GM10248 (cell line): ENCODE data around the gene ULK3.
A peak's percentile ranks its signal among the peaks of the same experiment; 100 is the strongest.

Experiments
- CTCF ChIA-PET: fragments of 300-600 bp; sonication (Branson Sonifier 250); formaldehyde crosslinking; extraction: SDS; loops from one replicate; lab custom pipeline; 2021; ENCODE audit warnings: antibody characterized with exemption; lab: Yijun Ruan, JAX
- POLR2A ChIA-PET: fragments of 350-650 bp; sonication (Branson Sonifier 250); formaldehyde crosslinking; extraction: SDS; loops from one replicate; lab custom pipeline; 2020; ENCODE audit warnings: antibody characterized with exemption; lab: Yijun Ruan, JAX
- DNase-seq: peaks from one replicate; pipeline ENCODE4 v3.0.0; 2012; ENCODE audit errors: extremely low spot score
- CTCF ChIP-seq: IDR thresholded peaks from 2 replicates; pipeline ENCODE4 v1.5.1; 2012; ENCODE audit warnings: mild to moderate bottlenecking, low read depth; ENCODE audit errors: extremely low read depth, missing control alignments, control extremely low read depth

ULK3 gene

GRCh38 chr15:74878273-74878672 is 35.3 kb upstream of the ULK3 start:
- CTCF ChIA-PET: interaction anchor here (1.6 to 15.4 kb wide), 2 partner anchors 24 to 51 kb away, joined by 3 to 131 read pairs; partner anchors contain the start of gene CPLX3

GRCh38 chr15:74873756-74874424 is 30.9 kb upstream of the ULK3 start:
- no peak for DNase-seq
- ChIA-PET POLR2A (interaction anchor here (0.6 to 1.4 kb wide), 3 partner anchors 15 to 321 kb away, joined by 3 to 5 read pairs (median 4); no protein-coding TSS in a partner anchor), CTCF (interaction anchor here (1.3 to 15.4 kb wide), 4 partner anchors 9 to 103 kb away, joined by 5 to 131 read pairs (median 8); no protein-coding TSS in a partner anchor)
- no peak for TF ChIP-seq CTCF

More at GRCh38 chr15:74878273-74878672, 35.3 kb upstream of the ULK3 start:
- no peak for DNase-seq
- POLR2A ChIA-PET: no interaction called here
- TF ChIP-seq CTCF: no peak

GRCh38 chr15:74873036-74873755 is 30.2 kb upstream of the ULK3 start, which contains the start of gene SCAMP2:
TSS of gene SCAMP2 (minus strand) at chr15:74873365. CDS start at chr15:74873255, 110 bp downstream.
- ChIA-PET CTCF (interaction anchor here (1.3 to 15.4 kb wide), 4 partner anchors 10 to 102 kb away, joined by 5 to 131 read pairs (median 8); no protein-coding TSS in a partner anchor), POLR2A (interaction anchor here (1.4 kb wide), 1 partner anchor 16 kb away, joined by 4 read pairs; no protein-coding TSS in a partner anchor)
- TF ChIP-seq CTCF: no peak
- peak; percentile 96 for DNase-seq

- TF ChIP-seq CTCF: no peak
- CTCF ChIA-PET: interaction anchor here (1.3 to 15.4 kb wide), 3 partner anchors 10 to 102 kb away, joined by 5 to 131 read pairs (median 10); no protein-coding TSS in a partner anchor
- POLR2A ChIA-PET: no interaction called here
- no peak for DNase-seq
Measured at GRCh38 chr15:74872702-74873035, 29.7 kb upstream of the ULK3 start.

GRCh38 chr15:74870436-74871215 is 27.7 kb upstream of the ULK3 start:
- no peak for DNase-seq
- CTCF ChIA-PET: interaction anchor here (0.9 to 6.4 kb wide), 15 partner anchors 13 to 331 kb away, joined by 3 to 80 read pairs (median 4); partner anchors contain the start of genes C15orf39 and ULK3
- POLR2A ChIA-PET: interaction anchor here (0.7 to 3.2 kb wide), 9 partner anchors 12 to 508 kb away, joined by 3 to 19 read pairs (median 5); partner anchors contain the start of genes MPI and ULK3
- no peak for TF ChIP-seq CTCF
